A549 (cell line): ENCODE measurements around the gene UBAP2. TPM values are rescaled to one million over a fixed set of nuclear protein-coding genes. Genes with fewer than 3 reads are reported as not detected.

Experiments used
- ATAC-seq, 2 experiments: fragments of 200-7000 bp in 1 of 2; fragments of >200 bp in 1 of 2; cut with Nextera tagmentation in 1 of 2; cut with Tn5 transposase in 1 of 2; 3 replicates each; pipeline versions ENCODE4 v1.8.0 to v1.9.1; 2018 to 2020; ENCODE audit warnings: mild to moderate bottlenecking in 1 of 2, moderate library complexity in 1 of 2
- CTCF ChIA-PET: fragments of 300-600 bp; sonication (Branson Sonifier 250); formaldehyde crosslinking; extraction: SDS; loops from one replicate; lab custom pipeline; 2021; ENCODE audit warnings: antibody characterized with exemption, inconsistent platforms; lab: Yijun Ruan, JAX
- POLR2A ChIA-PET: fragments of 350-600 bp; formaldehyde crosslinking; extraction: SDS; loops from one replicate; lab custom pipeline; 2021; ENCODE audit warnings: antibody characterized with exemption, inconsistent platforms; lab: Yijun Ruan, JAX
- DNase-seq, 2 experiments: peaks; one replicate each; pipeline versions ENCODE4 v3.0.0 to v3.0.0-alpha.2; 2011 to 2016; ENCODE audit warnings: low read depth in 1 of 2, low spot score in 1 of 2
- FAIRE-seq: peaks from 2 replicates; lab custom pipeline; 2011; peaks lifted over from hg19 to GRCh38; lab: Jason Lieb, UNC
- H3K27ac ChIP-seq, 2 experiments: fragments of >200 bp; sonication (Bioruptor Twin); formaldehyde crosslinking; 3 replicates each; pipeline ENCODE4 v1.5.1; 2016 to 2017
- H3K4me1 ChIP-seq: fragments of >200 bp; sonication (Bioruptor Twin); formaldehyde crosslinking; 3 replicates; pipeline ENCODE4 v1.6.1; 2016
- H3K4me2 ChIP-seq: fragments of >200 bp; sonication (Bioruptor Twin); formaldehyde crosslinking; 3 replicates; pipeline ENCODE4 v1.6.1; 2016
- H3K4me3 ChIP-seq: fragments of >200 bp; sonication (Bioruptor Twin); formaldehyde crosslinking; 3 replicates; pipeline ENCODE4 v1.5.1; 2016
- H3K9me3 ChIP-seq: fragments of >200 bp; sonication (Bioruptor Twin); formaldehyde crosslinking; 3 replicates; pipeline ENCODE4 v1.6.1; 2016
- CBX8 ChIP-seq: fragments of 200-600 bp; sonication (generic); IDR thresholded peaks from 2 replicates; pipeline ENCODE4 v1.6.1; 2016
- CEBPB ChIP-seq, 2 experiments: fragments of >200 bp in 1 of 2; sonication (Bioruptor Twin) in 1 of 2; formaldehyde crosslinking in 1 of 2; IDR thresholded peaks; 2 replicates each; pipeline ENCODE4 v1.6.1; 2012 to 2016
- HEYL ChIP-seq: fragments of 250-450 bp; sonication (Bioruptor Pico); IDR thresholded peaks from 2 replicates; pipeline ENCODE4 v1.8.0; 2021; ENCODE audit warnings: mild to moderate bottlenecking, moderate library complexity
- JUN ChIP-seq, 2 experiments: fragments of >200 bp; sonication (Bioruptor Twin); formaldehyde crosslinking; IDR thresholded peaks; 2 replicates in 1 of 2; 3 replicates in 1 of 2; pipeline ENCODE4 v1.6.1; 2016 to 2017
- KDM5A ChIP-seq: fragments of 200-600 bp; sonication (generic); IDR thresholded peaks from 2 replicates; pipeline ENCODE4 v1.6.1; 2016; ENCODE audit warnings: antibody characterized with exemption, mild to moderate bottlenecking
- MAFK ChIP-seq: fragments of 450-650 bp; IDR thresholded peaks from 2 replicates; pipeline ENCODE4 v1.6.1; 2014; ENCODE audit not compliant: partially characterized antibody
- MAZ ChIP-seq: fragments of 150-350 bp; IDR thresholded peaks from 2 replicates; pipeline ENCODE4 v1.6.1; 2014; ENCODE audit warnings: antibody characterized with exemption, low read depth, low read length, borderline replicate concordance
- NR3C1 ChIP-seq: fragments of >200 bp; sonication (Bioruptor Twin); formaldehyde crosslinking; IDR thresholded peaks from 3 replicates; pipeline ENCODE4 v1.6.1; 2017
- POLR2A ChIP-seq: IDR thresholded peaks from 2 replicates; pipeline ENCODE4 v1.6.1; 2012; ENCODE audit warnings: mild to moderate bottlenecking, low read length
- RAD21 ChIP-seq, 2 experiments: fragments of >200 bp in 1 of 2; sonication (Bioruptor Twin) in 1 of 2; formaldehyde crosslinking in 1 of 2; IDR thresholded peaks in 1 of 2; conservative IDR thresholded peaks in 1 of 2; 2 replicates in 1 of 2; 3 replicates in 1 of 2; pipeline ENCODE4 v1.6.1; 2012 to 2018; ENCODE audit warnings: inconsistent platforms in 1 of 2
- RARB ChIP-seq: fragments of 250-450 bp; sonication (Bioruptor Pico); IDR thresholded peaks from 2 replicates; pipeline ENCODE4 v1.8.0; 2021; ENCODE audit warnings: mild to moderate bottlenecking, moderate library complexity
- SMC3 ChIP-seq: fragments of >200 bp; sonication (Bioruptor Twin); formaldehyde crosslinking; IDR thresholded peaks from 3 replicates; pipeline ENCODE4 v1.6.1; 2018; ENCODE audit warnings: inconsistent platforms
- SREBF2 ChIP-seq: fragments of 450-650 bp; IDR thresholded peaks from 2 replicates; pipeline ENCODE4 v1.6.1; 2014; ENCODE audit warnings: mild to moderate bottlenecking, moderate library complexity
- TFCP2L1 ChIP-seq: fragments of 250-450 bp; sonication (Bioruptor Pico); IDR thresholded peaks from 2 replicates; pipeline ENCODE4 v1.5.0; 2021; ENCODE audit warnings: mild to moderate bottlenecking
- TP53 ChIP-seq: fragments of 250-450 bp; sonication (Bioruptor Pico); IDR thresholded peaks from 2 replicates; pipeline ENCODE4 v1.5.0; 2021; ENCODE audit warnings: mild to moderate bottlenecking, moderate library complexity
- USF2 ChIP-seq: fragments of 450-650 bp; IDR thresholded peaks from 2 replicates; pipeline ENCODE4 v1.6.1; 2014; ENCODE audit warnings: antibody characterized with exemption
- ZFP36 ChIP-seq: fragments of 450-650 bp; IDR thresholded peaks from 2 replicates; pipeline ENCODE4 v1.6.1; 2014; ENCODE audit warnings: borderline replicate concordance; ENCODE audit not compliant: partially characterized antibody
- WGBS: methylation state at CpG from one replicate; pipeline ENCODE4 v1.1.6; 2017; ENCODE audit errors: missing lambda C conversion rate; 5-methylcytosine and 5-hydroxymethylcytosine counted together
- polyA plus RNA-seq, 4 experiments: library from polyadenylated mRNA; depleted of rRNA in 3 of 4; stranded (reverse); fragments of >200 nt; fragmentation: RNase III in 1 of 4; extraction: RNeasy Plus Mini Kit Qiagen cat#74134 plus additional on column Dnase treatment in 1 of 4; gene quantifications; 2 replicates in 3 of 4; 3 replicates in 1 of 4; pipeline ENCODE4 v1.2.3, GENCODE V29; 2011 to 2017
- TF ChIP-seq, protein P1 (sequence below): fragments of >200 bp; sonication (Bioruptor Twin); formaldehyde crosslinking; IDR thresholded peaks from 2 replicates; pipeline ENCODE4 v1.6.1; 2016
- TF ChIP-seq, protein P2 (sequence below): fragments of 250-450 bp; sonication (Bioruptor Pico); IDR thresholded peaks from 2 replicates; pipeline ENCODE4 v1.5.0; 2021; ENCODE audit warnings: mild to moderate bottlenecking, moderate library complexity, borderline replicate concordance
- TF ChIP-seq, protein P3 (sequence below): fragments of >200 bp; sonication (Bioruptor Twin); formaldehyde crosslinking; IDR thresholded peaks from 3 replicates; pipeline ENCODE4 v1.5.1; 2016
- TF ChIP-seq, protein P4 (sequence below): fragments of 150-350 bp; IDR thresholded peaks from 2 replicates; pipeline ENCODE4 v1.6.1; 2014; ENCODE audit warnings: low read depth, mild to moderate bottlenecking, low read length
- TF ChIP-seq, protein P5 (sequence below): IDR thresholded peaks from 2 replicates; pipeline ENCODE4 v1.6.1; 2012; ENCODE audit warnings: low read depth, borderline replicate concordance

Gene UBAP2
- polyA plus RNA-seq, 2 of the 4 experiments (the other 2 are of a cell fraction), result 25.0 to 29.5 TPM

DNA sequence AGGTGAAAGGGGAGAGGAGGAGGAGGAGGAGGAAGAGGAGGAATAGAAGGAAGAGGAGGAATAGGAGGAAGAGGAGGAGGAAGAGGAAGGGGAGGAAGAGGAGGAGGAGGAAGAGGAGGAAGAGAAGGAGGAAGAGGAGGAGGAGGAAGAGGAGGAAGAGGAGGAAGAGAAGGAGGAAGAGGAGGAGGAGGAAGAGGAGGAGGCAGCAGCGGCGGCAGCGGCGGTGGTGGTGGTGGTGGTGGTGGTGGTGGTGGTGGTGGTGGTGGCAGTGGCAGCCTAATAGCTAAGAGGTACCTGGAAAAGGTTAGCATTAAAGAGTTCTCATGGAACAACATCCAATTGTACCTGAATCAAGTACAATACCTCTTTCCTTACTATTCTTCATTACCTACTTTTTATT, 32.5 kb downstream of the UBAP2 start (continued):
- TF ChIP-seq USF2, result no peak
- TF ChIP-seq, protein P1, sequence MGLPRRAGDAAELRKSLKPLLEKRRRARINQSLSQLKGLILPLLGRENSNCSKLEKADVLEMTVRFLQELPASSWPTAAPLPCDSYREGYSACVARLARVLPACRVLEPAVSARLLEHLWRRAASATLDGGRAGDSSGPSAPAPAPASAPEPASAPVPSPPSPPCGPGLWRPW, result no peak

DNA sequence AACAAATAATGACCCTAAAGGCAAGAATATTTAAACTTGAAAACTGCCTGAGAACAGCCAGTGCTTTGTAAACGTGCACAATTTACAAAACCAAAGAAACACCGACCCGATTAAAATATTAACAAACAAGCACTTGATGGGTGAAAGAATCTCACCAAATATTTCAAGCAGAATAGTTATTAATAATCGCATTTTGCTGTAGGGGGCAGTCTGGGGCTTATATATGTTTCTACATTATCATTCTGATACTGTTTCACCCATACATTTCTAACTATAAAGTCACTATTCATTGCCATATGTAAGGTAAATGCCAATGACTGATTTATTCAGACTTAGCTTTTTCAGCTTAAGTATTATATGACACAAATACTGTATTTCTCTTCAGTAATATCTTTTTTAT, 37.7 kb downstream of the UBAP2 start:
- peak; percentile 24; the same call in 2 of the 3 replicates for TF ChIP-seq SMC3
- TF ChIP-seq CBX8, result no peak
- no peak for TF ChIP-seq KDM5A
- TF ChIP-seq POLR2A, result no peak
- TF ChIP-seq, protein P2, sequence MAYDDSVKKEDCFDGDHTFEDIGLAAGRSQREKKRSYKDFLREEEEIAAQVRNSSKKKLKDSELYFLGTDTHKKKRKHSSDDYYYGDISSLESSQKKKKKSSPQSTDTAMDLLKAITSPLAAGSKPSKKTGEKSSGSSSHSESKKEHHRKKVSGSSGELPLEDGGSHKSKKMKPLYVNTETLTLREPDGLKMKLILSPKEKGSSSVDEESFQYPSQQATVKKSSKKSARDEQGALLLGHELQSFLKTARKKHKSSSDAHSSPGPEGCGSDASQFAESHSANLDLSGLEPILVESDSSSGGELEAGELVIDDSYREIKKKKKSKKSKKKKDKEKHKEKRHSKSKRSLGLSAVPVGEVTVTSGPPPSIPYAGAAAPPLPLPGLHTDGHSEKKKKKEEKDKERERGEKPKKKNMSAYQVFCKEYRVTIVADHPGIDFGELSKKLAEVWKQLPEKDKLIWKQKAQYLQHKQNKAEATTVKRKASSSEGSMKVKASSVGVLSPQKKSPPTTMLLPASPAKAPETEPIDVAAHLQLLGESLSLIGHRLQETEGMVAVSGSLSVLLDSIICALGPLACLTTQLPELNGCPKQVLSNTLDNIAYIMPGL (CRISPR knock-in tag), result no peak
- TF ChIP-seq TP53 (CRISPR knock-in tag), result no peak
- TF ChIP-seq, protein P3, sequence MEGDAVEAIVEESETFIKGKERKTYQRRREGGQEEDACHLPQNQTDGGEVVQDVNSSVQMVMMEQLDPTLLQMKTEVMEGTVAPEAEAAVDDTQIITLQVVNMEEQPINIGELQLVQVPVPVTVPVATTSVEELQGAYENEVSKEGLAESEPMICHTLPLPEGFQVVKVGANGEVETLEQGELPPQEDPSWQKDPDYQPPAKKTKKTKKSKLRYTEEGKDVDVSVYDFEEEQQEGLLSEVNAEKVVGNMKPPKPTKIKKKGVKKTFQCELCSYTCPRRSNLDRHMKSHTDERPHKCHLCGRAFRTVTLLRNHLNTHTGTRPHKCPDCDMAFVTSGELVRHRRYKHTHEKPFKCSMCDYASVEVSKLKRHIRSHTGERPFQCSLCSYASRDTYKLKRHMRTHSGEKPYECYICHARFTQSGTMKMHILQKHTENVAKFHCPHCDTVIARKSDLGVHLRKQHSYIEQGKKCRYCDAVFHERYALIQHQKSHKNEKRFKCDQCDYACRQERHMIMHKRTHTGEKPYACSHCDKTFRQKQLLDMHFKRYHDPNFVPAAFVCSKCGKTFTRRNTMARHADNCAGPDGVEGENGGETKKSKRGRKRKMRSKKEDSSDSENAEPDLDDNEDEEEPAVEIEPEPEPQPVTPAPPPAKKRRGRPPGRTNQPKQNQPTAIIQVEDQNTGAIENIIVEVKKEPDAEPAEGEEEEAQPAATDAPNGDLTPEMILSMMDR, result peak; percentile 52
- no peak for TF ChIP-seq RARB (CRISPR knock-in tag)
- TF ChIP-seq SREBF2, result no peak
- peak; percentile 46 to 65; a peak in 4 of 5 replicates for TF ChIP-seq RAD21 (conservative IDR thresholded peaks at IDR 0.05 in 1 of 2, IDR thresholded peaks at IDR 0.05 in 1 of 2)
- TF ChIP-seq, protein P4, sequence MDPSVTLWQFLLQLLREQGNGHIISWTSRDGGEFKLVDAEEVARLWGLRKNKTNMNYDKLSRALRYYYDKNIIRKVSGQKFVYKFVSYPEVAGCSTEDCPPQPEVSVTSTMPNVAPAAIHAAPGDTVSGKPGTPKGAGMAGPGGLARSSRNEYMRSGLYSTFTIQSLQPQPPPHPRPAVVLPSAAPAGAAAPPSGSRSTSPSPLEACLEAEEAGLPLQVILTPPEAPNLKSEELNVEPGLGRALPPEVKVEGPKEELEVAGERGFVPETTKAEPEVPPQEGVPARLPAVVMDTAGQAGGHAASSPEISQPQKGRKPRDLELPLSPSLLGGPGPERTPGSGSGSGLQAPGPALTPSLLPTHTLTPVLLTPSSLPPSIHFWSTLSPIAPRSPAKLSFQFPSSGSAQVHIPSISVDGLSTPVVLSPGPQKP, result no peak
- TF ChIP-seq CEBPB (IDR thresholded peaks at IDR 0.05), result no peak
- no peak for TF ChIP-seq HEYL
- TF ChIP-seq MAZ, result no peak
- no peak for TF ChIP-seq NR3C1
- no peak for TF ChIP-seq TFCP2L1 (CRISPR knock-in tag)
- TF ChIP-seq ZFP36, result no peak
- TF ChIP-seq MAFK, result no peak
- TF ChIP-seq, protein P5, sequence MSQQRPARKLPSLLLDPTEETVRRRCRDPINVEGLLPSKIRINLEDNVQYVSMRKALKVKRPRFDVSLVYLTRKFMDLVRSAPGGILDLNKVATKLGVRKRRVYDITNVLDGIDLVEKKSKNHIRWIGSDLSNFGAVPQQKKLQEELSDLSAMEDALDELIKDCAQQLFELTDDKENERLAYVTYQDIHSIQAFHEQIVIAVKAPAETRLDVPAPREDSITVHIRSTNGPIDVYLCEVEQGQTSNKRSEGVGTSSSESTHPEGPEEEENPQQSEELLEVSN, result no peak
- TF ChIP-seq JUN (IDR thresholded peaks at IDR 0.05), result no peak
- Histone ChIP-seq H3K4me2 (no peak overlapping the region), H3K27ac (no peak overlapping the region), H3K9me3 (no peaks in the 10 kb centered on the region), H3K4me1 (peaks cover 6% of the 10 kb centered on the region; the same call in 1 of the 3 replicates), H3K4me3 (no peak overlapping the region)
- 29% methylated on average over 4 of the region's 4 CpGs for WGBS
- POLR2A ChIA-PET, result no interaction called here
- CTCF ChIA-PET, result interaction anchor here (0.6 to 3.1 kb wide), 11 partner anchors 9 to 259 kb away, joined by 3 to 22 read pairs (median 4); no protein-coding TSS in a partner anchor
- DNase-seq, result peak; percentile 23 to 27
- peak in 1 of 2 experiments; percentile 67; a peak in 3 of 6 replicates for ATAC-seq
- no peak for FAIRE-seq
